Measurements from ENCODE around the gene ATP2B2.

Gene ATP2B2

DNA sequence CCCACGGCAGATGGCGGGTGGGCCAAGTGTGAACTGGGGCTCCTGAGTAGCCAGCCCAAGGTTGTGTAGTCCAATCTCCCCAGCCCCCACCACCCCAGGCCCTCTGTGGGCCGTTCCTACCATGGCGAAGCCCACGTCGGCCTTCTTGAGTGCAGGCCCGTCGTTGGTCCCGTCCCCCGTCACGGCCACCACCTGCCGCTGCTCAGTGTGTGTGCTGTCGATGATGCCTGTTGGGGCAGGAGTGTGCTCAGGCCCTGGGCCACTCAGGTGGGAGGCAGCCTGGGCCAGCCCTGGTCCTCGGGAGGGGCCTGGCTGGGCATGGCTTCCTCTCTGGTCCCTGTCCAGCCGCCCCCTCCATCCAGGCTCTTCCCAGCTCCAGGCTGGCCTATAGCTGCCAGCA lies 159.5 kb downstream of the ATP2B2 start:
- Mint-ChIP-seq H3K27ac (no peak overlapping the region), H3K4me1 (ENCODE audit: low read depth) (no peaks in the 10 kb centered on the region), H3K36me3 (no peaks in the 10 kb centered on the region)

DNA sequence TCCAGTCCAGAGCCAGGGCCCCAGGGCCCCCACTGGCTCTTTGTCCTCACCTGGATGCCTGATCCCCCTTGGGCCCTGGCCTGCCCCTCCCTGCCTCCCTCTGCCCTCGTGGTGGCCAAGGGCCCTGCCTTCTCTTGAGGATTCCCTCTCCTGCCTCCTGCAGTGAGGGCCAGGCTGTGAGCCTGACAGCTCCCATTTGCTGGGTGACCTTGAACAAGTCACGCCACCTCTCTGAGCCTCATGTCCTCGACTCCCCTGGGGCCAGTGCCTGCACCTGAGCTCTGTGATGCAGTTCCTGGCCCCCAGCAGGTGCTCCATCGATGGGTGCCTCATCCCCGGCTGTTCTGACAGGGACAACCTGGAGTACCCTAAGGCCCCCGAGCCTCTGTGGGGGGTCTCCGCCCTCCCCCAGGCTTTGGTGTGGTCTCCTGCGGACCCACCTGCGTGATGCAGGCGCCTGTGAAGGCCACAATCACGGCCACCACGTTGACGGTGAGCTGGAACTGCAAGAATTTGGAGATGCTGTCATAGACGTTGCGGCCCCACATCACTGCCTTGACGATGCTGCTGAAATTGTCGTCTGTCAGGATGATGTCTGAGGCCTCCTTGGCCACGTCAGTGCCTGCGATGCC lies 160.3 kb downstream of the ATP2B2 start:
- Mint-ChIP-seq H3K27ac (no peak overlapping the region), H3K9me3 (ENCODE audit: low read depth) (no peaks in the 10 kb centered on the region), H3K27me3 (no peaks in the 10 kb centered on the region), H3K4me1 (ENCODE audit: low read depth) (no peaks in the 10 kb centered on the region), H3K36me3 (no peaks in the 10 kb centered on the region), H3K4me3 (no peak overlapping the region)

More for the DNA sequence above, 159.5 kb downstream of the ATP2B2 start:
- H3K4me3 Mint-ChIP-seq: no peak overlapping the region
- H3K9me3 Mint-ChIP-seq (ENCODE audit: low read depth): no peaks in the 10 kb centered on the region
- no peaks in the 10 kb centered on the region for H3K27me3 Mint-ChIP-seq

DNA sequence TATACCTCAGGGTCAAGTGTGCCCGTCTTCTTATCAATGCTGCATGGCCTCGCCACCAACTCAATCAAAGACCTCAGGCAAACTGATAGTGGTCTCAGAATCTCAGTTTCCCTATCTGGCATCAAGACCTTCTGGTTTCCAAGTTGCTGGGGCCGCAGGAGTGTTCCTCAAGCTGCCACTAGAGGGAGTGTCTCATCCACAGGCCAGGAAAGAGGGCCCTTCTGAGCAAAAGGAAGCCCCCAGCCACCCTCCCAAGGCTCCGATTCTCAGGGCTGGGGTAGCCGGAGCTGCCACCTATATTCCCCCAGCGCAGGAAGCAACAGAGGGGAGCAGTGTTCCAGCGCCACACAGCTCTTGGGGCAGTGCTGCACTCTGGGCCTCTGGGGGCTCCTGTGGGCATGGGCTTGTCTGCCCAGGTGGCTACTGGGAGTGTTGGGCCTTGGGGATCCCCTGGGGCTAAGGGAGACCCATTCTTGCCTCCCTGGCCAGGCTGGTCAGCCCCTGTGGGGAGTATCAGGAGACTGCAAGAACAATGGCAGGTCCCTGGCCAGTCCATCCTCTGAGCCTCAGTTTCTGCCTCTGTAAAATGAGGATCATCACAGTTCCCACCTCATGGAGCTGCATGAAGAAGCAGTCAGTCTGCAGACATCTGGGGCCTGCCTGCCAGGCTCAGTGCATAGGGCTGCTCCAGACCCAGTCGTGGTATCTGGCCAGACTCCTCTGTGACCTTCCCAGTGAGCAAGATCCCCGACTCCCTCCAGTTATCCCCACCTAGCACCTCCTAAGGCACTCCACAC lies 161.0 kb downstream of the ATP2B2 start:
- Mint-ChIP-seq H3K36me3 (no peaks in the 10 kb centered on the region), H3K27ac (no peak overlapping the region), H3K4me1 (ENCODE audit: low read depth) (no peaks in the 10 kb centered on the region), H3K27me3 (no peaks in the 10 kb centered on the region), H3K4me3 (no peak overlapping the region), H3K9me3 (ENCODE audit: low read depth) (no peaks in the 10 kb centered on the region)

DNA sequence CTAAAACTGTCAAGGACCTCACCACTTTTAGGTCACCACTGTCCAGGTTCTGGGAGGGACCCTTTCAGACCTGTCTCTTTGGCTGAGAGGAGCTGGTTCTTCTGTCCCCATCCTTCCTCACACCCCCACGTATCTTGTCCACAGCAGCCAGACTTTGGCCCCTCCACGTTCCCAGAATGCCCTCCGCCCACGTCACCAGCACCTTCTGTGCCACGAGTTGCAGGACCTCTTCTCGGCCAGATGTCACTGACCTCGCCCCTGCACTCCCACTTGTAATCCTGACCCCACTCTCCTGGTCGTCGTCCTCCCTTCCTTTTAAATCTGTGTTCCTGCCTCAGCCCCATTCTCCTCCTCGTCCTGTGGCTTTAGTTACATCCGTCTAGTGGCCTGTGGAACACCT lies 161.9 kb downstream of the ATP2B2 start:
- H3K4me1 Mint-ChIP-seq (ENCODE audit: low read depth): no peaks in the 10 kb centered on the region
- H3K27ac Mint-ChIP-seq: no peak overlapping the region
- no peaks in the 10 kb centered on the region for H3K27me3 Mint-ChIP-seq
- H3K4me3 Mint-ChIP-seq: no peak overlapping the region
- no peaks in the 10 kb centered on the region for H3K36me3 Mint-ChIP-seq
- no peaks in the 10 kb centered on the region for H3K9me3 Mint-ChIP-seq (ENCODE audit: low read depth)

DNA sequence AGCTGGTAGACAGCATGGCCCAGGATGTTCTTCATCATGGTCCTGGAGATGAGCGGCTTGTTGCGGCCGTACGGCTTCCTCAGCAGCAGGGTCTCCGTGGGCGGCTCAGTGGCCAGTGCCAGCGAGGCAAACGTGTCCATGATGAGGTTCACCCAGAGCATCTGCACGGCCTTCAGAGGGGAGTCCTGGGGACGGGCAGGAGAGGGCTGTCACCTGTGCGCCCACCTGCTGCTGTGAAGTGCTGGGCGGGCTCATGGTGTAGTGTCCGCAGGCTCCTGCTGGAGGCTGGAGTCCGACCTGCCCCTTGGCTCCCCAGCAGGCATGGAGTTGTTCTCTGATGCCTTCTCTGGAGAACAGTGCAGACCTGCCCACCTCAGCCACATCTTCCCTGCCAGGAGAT lies 162.6 kb downstream of the ATP2B2 start:
- H3K27me3 Mint-ChIP-seq: no peaks in the 10 kb centered on the region
- no peaks in the 10 kb centered on the region for H3K9me3 Mint-ChIP-seq (ENCODE audit: low read depth)
- H3K4me3 Mint-ChIP-seq: no peak overlapping the region
- H3K36me3 Mint-ChIP-seq: no peaks in the 10 kb centered on the region
- no peak overlapping the region for H3K27ac Mint-ChIP-seq
- no peaks in the 10 kb centered on the region for H3K4me1 Mint-ChIP-seq (ENCODE audit: low read depth)

DNA sequence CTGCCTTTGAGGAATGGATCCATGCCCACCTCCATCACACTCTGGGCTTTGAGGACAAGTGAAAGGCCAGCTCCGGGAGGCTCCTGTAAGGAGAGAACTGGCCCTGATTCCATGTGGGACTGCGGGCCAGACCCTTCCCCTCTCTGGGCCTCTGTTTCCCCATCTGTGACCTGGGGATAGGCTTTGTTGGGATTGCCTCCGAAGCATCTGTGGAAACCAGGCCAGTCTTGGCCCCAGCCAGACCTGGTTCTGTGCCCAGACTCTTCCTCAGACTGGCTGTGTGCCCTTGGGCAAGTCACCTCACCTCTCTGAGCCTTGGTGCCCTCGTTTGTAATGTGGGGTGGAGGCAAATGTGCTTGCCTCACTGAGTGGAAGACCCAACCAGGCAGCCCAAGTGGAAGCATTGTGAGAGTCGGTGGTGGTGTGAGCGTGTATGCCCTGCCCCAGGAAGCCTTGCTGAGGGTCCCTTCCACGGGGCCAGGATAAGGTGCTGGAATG lies 163.4 kb downstream of the ATP2B2 start:
- no peak overlapping the region for H3K27ac Mint-ChIP-seq

DNA sequence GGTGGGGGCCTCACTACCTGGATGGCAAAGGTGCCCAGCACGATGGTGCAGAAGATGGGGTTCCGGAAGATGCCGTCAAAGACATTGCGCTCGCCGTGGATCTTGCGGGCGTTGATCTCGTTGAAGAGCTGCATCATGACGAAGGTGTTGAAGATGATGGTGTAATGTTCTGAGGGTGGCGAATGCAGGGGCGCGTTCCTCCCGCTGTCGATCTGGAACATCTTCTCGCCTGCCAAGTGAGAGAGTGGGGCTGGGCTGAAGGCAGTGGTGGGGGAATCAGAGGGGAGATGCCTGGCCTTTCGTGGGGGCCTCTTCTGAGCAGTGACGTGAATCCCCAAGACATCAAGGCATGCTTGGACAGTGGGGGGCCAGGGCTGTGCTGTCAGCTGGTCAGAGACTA lies 164.9 kb downstream of the ATP2B2 start:
- H3K4me3 Mint-ChIP-seq: no peak overlapping the region
- H3K27ac Mint-ChIP-seq: no peak overlapping the region

More for the DNA sequence above, 163.4 kb downstream of the ATP2B2 start:
- no peaks in the 10 kb centered on the region for H3K4me1 Mint-ChIP-seq (ENCODE audit: low read depth)
- H3K4me3 Mint-ChIP-seq: no peak overlapping the region
- no peaks in the 10 kb centered on the region for H3K9me3 Mint-ChIP-seq (ENCODE audit: low read depth)
- no peaks in the 10 kb centered on the region for H3K27me3 Mint-ChIP-seq
- no peaks in the 10 kb centered on the region for H3K36me3 Mint-ChIP-seq

DNA sequence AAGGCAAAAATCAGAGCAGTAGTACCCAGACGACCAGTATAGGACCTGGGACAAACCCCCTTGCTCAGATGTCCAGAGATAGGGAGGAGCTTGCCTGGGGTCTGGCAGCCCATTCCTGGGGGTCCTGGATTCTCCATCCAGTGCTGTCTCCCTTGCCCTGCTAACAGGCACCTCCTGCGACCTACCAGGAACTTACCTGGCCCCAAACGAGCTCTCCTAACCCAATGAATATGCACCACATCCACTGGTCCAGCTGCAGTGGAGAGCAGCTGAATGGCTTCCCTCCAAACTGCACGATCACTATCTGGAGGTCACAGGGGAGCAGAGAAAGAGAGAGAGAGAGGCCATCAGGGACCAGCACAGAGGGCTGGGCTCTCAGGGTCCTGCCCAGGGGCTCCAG lies 165.3 kb downstream of the ATP2B2 start:
- no peak overlapping the region for H3K4me3 Mint-ChIP-seq
- no peaks in the 10 kb centered on the region for H3K36me3 Mint-ChIP-seq
- peaks cover 2% of the 10 kb centered on the region for H3K4me1 Mint-ChIP-seq (ENCODE audit: low read depth)
- H3K9me3 Mint-ChIP-seq (ENCODE audit: low read depth): no peaks in the 10 kb centered on the region
- H3K27ac Mint-ChIP-seq: no peak overlapping the region
- no peaks in the 10 kb centered on the region for H3K27me3 Mint-ChIP-seq

More for the DNA sequence above, 164.9 kb downstream of the ATP2B2 start:
- H3K36me3 Mint-ChIP-seq: no peaks in the 10 kb centered on the region
- H3K9me3 Mint-ChIP-seq (ENCODE audit: low read depth): no peaks in the 10 kb centered on the region
- H3K27me3 Mint-ChIP-seq: no peaks in the 10 kb centered on the region
- H3K4me1 Mint-ChIP-seq (ENCODE audit: low read depth): no peaks in the 10 kb centered on the region

DNA sequence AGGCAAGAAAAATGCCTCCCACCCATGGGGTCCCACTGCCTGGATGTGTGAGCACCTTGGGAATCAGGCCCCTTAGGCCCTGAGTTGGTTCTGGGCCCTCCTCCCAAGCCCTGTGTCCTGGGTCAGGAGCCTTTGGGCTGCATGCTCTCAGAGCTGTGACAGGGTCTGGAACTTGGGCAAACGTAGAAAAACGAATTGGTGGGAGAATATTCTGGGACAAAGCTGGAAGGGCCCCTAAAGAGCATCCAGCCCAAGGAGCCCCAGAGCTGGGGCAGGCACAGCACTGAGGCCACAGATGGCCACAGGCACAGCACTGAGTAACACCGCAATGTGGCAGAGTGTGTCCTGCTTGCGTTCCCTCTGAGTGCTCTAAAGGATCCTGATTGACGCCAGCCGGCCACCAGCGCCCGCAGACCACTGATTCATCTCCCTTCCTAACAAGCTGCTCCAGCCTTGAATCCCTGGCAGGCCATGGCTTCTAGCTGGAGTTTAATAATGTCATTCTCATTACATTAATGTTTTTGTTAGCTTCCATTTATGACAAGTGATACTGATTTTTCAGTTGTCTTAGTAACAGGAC lies 165.9 kb downstream of the ATP2B2 start:
- H3K36me3 Mint-ChIP-seq: no peaks in the 10 kb centered on the region
- H3K4me1 Mint-ChIP-seq (ENCODE audit: low read depth): peaks cover 5% of the 10 kb centered on the region
- no peaks in the 10 kb centered on the region for H3K9me3 Mint-ChIP-seq (ENCODE audit: low read depth)
- H3K4me3 Mint-ChIP-seq: no peak overlapping the region
- no peak overlapping the region for H3K27ac Mint-ChIP-seq
- no peaks in the 10 kb centered on the region for H3K27me3 Mint-ChIP-seq

DNA sequence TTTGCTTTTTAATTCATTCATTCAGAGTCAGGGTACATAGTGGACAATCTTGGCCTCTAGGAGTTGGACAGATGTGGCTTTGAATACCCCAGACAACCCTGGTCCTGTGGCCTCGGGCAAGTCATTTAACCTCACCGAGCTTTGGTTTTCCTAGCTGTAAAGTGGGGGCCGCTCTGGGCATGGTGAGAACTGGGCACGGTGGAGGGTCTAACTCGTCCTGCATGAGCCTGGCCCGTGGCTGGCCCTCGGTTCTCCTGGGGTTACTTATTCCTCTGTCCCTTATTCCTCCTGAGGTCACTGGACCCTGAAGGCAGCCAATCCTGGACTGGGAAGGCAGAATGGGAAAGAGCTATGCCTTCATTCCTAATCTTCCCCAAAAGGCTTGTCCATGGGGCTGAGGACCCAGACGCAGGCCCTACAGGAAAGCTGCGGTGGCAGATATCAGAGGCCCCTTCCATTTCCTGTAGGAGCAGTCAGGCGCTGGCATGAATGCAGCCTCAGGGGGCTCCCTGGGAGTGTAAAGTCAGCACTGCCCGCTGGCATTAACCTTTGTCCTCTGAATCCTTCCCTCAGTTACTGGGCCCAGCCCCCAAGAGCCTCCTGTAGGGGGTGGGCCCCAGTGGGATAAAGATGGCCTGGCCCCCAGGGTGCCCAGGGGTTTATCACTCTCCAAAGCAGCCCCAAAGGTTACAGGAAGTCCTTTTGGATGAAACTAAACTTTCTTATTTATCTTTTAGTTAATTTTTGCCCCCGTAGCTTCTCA lies 166.6 kb downstream of the ATP2B2 start:
- Mint-ChIP-seq H3K36me3 (no peaks in the 10 kb centered on the region), H3K4me1 (ENCODE audit: low read depth) (peaks cover 5% of the 10 kb centered on the region), H3K27me3 (no peaks in the 10 kb centered on the region), H3K4me3 (no peak overlapping the region), H3K27ac (no peak overlapping the region), H3K9me3 (ENCODE audit: low read depth) (no peaks in the 10 kb centered on the region)

DNA sequence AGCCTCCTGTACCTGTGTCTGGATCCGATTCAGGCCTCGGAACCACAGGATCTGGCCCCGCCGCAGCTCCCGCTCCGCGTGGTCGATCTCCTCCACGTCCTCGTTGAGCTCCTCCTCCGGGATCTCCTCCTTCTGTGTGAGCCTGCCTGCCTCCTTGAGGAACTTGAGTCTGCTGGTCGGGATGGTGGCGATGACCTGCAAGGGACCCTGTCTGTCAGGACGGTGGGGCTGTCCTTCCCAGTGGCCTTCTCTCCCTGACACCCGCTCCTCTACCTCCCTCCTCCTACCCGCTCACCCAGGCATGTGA lies 167.3 kb downstream of the ATP2B2 start:
- Mint-ChIP-seq H3K36me3 (no peaks in the 10 kb centered on the region), H3K9me3 (ENCODE audit: low read depth) (no peaks in the 10 kb centered on the region), H3K27me3 (no peaks in the 10 kb centered on the region), H3K4me1 (ENCODE audit: low read depth) (peaks cover 8% of the 10 kb centered on the region), H3K4me3 (no peak overlapping the region), H3K27ac (no peak overlapping the region)

DNA sequence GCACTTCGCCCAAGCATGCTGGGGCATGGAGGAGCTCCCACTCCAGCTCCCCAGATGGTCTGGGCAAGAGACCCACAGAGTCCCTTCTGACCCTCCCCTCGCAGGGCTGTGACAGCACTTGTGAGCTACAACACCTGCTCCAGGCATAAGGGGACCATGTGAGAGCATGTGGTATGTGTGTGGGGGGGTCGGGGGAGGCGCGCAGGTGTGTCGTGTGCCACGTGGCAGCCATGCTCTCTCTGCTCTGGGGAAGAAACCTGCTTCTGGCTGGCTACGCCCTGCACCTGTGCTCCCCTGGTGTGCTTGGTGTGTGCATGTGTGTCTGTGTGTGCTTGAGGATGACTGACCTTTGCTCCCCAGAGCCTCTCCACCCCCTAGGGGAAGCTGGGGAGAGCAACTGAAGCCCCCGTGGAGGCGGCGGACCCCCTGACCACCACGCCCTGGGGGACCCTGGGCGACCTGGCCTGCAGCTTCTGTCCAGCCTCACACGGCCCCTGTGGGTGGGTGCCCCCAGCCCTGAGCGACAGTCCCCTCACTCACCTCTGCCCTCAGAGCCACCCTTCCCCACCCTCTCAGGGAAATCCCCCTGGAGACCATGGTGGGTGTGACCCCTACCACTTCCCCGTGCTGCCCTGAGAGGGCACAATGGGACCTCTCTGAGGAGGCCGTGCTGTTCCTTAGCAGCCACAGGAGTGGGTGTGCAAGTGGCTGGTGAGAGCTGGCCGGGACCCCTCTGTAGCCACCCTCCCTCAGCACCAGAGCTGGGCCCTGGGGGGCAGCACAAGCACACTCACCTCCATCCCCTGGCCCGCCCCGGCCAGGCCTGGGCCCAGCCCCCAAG lies 167.8 kb downstream of the ATP2B2 start:
- Mint-ChIP-seq H3K36me3 (no peaks in the 10 kb centered on the region), H3K27me3 (no peaks in the 10 kb centered on the region), H3K9me3 (ENCODE audit: low read depth) (no peaks in the 10 kb centered on the region), H3K4me3 (no peak overlapping the region), H3K27ac (no peak overlapping the region), H3K4me1 (ENCODE audit: low read depth) (peaks cover 10% of the 10 kb centered on the region)

DNA sequence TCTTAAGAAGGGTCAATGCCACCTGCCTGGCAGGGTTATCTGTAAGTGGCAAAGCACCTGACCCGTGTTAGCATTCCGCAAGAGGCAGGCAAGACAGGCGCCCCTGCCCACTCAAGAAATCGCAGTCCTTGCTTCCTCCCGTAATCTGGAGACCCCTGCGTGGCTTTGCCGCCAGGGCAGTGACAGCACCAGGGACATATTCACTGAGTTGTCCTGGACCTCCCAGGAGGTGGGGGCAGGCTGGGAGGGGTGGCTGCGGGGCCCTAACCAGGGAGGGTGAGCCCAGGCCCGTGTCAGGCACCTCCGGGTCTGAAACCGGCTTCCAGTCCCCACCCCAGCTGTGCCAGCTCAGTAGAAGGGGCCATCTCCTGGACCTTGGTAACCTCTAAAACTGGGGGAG lies 168.6 kb downstream of the ATP2B2 start:
- Mint-ChIP-seq H3K27me3 (no peaks in the 10 kb centered on the region), H3K36me3 (no peaks in the 10 kb centered on the region), H3K27ac (no peak overlapping the region), H3K4me1 (ENCODE audit: low read depth) (peaks cover 14% of the 10 kb centered on the region), H3K4me3 (no peak overlapping the region), H3K9me3 (ENCODE audit: low read depth) (no peaks in the 10 kb centered on the region)

DNA sequence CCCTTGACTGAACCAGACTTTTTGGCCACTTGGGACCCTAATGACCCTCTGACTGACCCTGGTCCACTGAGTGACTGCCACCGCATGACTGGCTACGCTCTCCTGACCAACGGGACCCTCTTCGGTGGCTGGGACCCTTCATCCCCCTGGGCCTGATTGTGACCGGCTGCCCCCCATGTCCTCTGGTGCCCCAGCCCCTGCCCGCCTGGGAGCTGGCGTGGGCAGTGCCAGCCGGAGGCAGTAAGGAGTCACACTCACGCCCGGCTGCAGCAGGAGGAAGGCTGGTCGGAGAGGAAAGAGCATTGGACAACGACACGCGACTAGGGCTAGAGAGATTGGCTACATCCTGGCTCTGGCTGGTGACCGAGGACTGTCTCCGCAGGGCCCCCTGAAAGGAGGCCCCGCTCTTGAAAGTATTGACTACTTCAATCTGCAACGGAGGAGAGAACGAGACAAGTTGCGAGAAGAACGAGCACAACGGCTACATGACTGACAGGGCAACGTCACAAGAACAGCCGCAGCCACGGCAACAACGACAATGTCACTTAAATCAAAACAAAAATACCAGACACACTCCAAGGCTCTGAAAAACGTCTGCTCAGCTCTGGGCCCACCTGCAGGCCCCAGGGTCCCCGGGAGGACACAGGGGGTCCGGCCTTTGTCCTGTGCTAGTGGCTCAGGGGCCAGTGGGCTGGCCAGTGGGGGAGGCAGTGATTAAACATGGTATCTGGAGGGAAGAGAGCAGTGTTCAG lies 169.3 kb downstream of the ATP2B2 start:
- Mint-ChIP-seq H3K36me3 (no peaks in the 10 kb centered on the region), H3K4me3 (no peak overlapping the region), H3K27me3 (no peaks in the 10 kb centered on the region), H3K9me3 (ENCODE audit: low read depth) (no peaks in the 10 kb centered on the region), H3K27ac (no peak overlapping the region), H3K4me1 (ENCODE audit: low read depth) (peaks cover 14% of the 10 kb centered on the region)

Data from activated naive CD8-positive, alpha-beta T cell (primary cell).